Peyer's patch (tissue), 4 donors: ENCODE data around the gene SLC2A10. TPM values are rescaled to one million over a fixed set of nuclear protein-coding genes. Genes with fewer than 3 reads are reported as not detected.

Source experiments
- DNase-seq, 3 donors: peaks; one replicate each; pipeline ENCODE4 v3.0.0-alpha.2; 2017 to 2019
- H3K27ac ChIP-seq, 4 donors: fragments of 200-600 bp; sonication (generic); one replicate each; pipeline ENCODE4 v1.5.1; 2016 to 2019
- H3K27me3 ChIP-seq, 2 donors: fragments of 200-600 bp; sonication (generic); one replicate each; pipeline ENCODE4 v1.5.1; 2019
- H3K36me3 ChIP-seq, 3 donors: fragments of 200-600 bp; sonication (generic); one replicate each; pipeline ENCODE4 v1.5.1; 2016 to 2019
- H3K4me1 ChIP-seq, 4 donors: fragments of 200-600 bp; sonication (generic); one replicate each; pipeline ENCODE4 v1.5.1; 2016 to 2019
- H3K4me3 ChIP-seq, 4 donors: fragments of 200-600 bp; sonication (generic); 1 replicate in 3 of 4; 2 replicates in 1 of 4; pipeline ENCODE4 v1.5.1; 2016 to 2019; ENCODE audit warnings: mild to moderate bottlenecking in 1 of 4
- H3K9me3 ChIP-seq, 4 donors: fragments of 200-600 bp; sonication (generic); one replicate each; pipeline ENCODE4 v1.5.1; 2016 to 2019; ENCODE audit warnings: mild to moderate bottlenecking in 1 of 4
- POLR2A ChIP-seq, 2 donors: fragments of 450-650 bp; IDR thresholded peaks; one replicate each; pipeline ENCODE4 v1.5.1; 2017; ENCODE audit warnings: antibody characterized with exemption in 2 of 2, mild to moderate bottlenecking in 2 of 2, moderate library complexity in 2 of 2
- total RNA-seq, 4 donors: library from RNA; depleted of rRNA; stranded (reverse); fragments of >200 nt; gene quantifications; one replicate each; pipeline ENCODE4 v1.1.0, GENCODE V29; 2016
- TF ChIP-seq, protein P1 (sequence below), 6 experiments: fragments of 450-650 bp in 4 of 6; fragments of 200-600 bp in 2 of 6; sonication (generic) in 1 of 6; IDR thresholded peaks; one replicate each; pipeline ENCODE4 v1.5.1; 2017 to 2019; ENCODE audit warnings: antibody characterized with exemption in 6 of 6, mild to moderate bottlenecking in 3 of 6, moderate library complexity in 1 of 6

Gene SLC2A10
- total RNA-seq, 4 donors from 2014 or later = 8.3 to 19.0 (median 15.4) TPM

- H3K4me3 ChIP-seq = no peak overlapping the region
- H3K36me3 ChIP-seq = no peaks in the 10 kb centered on the region
- no peak overlapping the region for H3K27ac ChIP-seq
- H3K9me3 ChIP-seq = peaks cover 0 to 5% (median 0%) of the 10 kb centered on the region in 4 donors
- TF ChIP-seq, protein P1, sequence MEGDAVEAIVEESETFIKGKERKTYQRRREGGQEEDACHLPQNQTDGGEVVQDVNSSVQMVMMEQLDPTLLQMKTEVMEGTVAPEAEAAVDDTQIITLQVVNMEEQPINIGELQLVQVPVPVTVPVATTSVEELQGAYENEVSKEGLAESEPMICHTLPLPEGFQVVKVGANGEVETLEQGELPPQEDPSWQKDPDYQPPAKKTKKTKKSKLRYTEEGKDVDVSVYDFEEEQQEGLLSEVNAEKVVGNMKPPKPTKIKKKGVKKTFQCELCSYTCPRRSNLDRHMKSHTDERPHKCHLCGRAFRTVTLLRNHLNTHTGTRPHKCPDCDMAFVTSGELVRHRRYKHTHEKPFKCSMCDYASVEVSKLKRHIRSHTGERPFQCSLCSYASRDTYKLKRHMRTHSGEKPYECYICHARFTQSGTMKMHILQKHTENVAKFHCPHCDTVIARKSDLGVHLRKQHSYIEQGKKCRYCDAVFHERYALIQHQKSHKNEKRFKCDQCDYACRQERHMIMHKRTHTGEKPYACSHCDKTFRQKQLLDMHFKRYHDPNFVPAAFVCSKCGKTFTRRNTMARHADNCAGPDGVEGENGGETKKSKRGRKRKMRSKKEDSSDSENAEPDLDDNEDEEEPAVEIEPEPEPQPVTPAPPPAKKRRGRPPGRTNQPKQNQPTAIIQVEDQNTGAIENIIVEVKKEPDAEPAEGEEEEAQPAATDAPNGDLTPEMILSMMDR (IDR thresholded peaks at IDR 0.05) = no peak
- TF ChIP-seq POLR2A (IDR thresholded peaks at IDR 0.05) = no peak
- no peak for DNase-seq
- no peaks in the 10 kb centered on the region for H3K4me1 ChIP-seq
- H3K27me3 ChIP-seq = no peaks in the 10 kb centered on the region
Observed at GRCh38 chr20:46721476-46721875, 12.0 kb downstream of the SLC2A10 start.

GRCh38 chr20:46722450-46722849 is 13.0 kb downstream of the SLC2A10 start:
- Histone ChIP-seq H3K4me1 (no peaks in the 10 kb centered on the region), H3K4me3 (no peak overlapping the region), H3K36me3 (no peaks in the 10 kb centered on the region), H3K27ac (no peak overlapping the region), H3K9me3 (peaks cover 0 to 5% (median 0%) of the 10 kb centered on the region in 4 donors), H3K27me3 (no peaks in the 10 kb centered on the region)
- DNase-seq = no peak
- TF ChIP-seq, protein P1 (IDR thresholded peaks at IDR 0.05) = no peak
- no peak for TF ChIP-seq POLR2A (IDR thresholded peaks at IDR 0.05)

DNA sequence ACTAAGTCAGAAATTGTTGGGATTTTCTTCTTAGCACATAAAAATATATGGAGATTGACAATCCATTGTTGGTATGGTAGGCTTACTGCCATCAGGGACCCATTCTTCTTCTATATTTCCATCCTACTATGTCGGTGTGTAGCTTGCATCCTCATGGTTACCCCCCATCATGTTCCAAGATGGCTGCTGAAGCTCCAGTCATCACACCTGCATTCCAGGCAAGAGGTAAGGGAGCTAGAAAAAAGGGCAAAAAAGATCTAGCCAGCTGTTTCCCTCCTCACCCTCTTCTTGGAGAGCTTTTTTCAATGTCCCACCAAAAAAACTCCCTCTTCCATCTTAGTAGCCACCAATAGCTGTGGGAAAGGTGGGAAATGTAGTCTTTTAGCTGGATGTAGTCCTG is 13.6 kb downstream of the SLC2A10 start:
- H3K27me3 ChIP-seq = no peaks in the 10 kb centered on the region
- no peak overlapping the region for H3K27ac ChIP-seq
- no peaks in the 10 kb centered on the region for H3K36me3 ChIP-seq
- H3K4me3 ChIP-seq = no peak overlapping the region
- no peaks in the 10 kb centered on the region for H3K4me1 ChIP-seq
- TF ChIP-seq POLR2A (IDR thresholded peaks at IDR 0.05) = no peak
- TF ChIP-seq, protein P1 (IDR thresholded peaks at IDR 0.05) = no peak
- H3K9me3 ChIP-seq = peaks cover 0 to 5% (median 0%) of the 10 kb centered on the region in 4 donors
- DNase-seq = no peak

GRCh38 chr20:46724343-46724959 is 15.0 kb downstream of the SLC2A10 start:
- TF ChIP-seq POLR2A (IDR thresholded peaks at IDR 0.05) = no peak
- TF ChIP-seq, protein P1 (IDR thresholded peaks at IDR 0.05) = no peak
- Histone ChIP-seq H3K27ac (no peak overlapping the region), H3K36me3 (no peaks in the 10 kb centered on the region)

GRCh38 chr20:46725186-46726165 is 16.0 kb downstream of the SLC2A10 start:
- Histone ChIP-seq H3K27me3 (no peaks in the 10 kb centered on the region), H3K27ac (no peak overlapping the region), H3K36me3 (no peaks in the 10 kb centered on the region), H3K4me1 (no peaks in the 10 kb centered on the region), H3K9me3 (peaks cover 0 to 5% (median 0%) of the 10 kb centered on the region in 4 donors), H3K4me3 (no peak overlapping the region)
- no peak for TF ChIP-seq POLR2A (IDR thresholded peaks at IDR 0.05)
- TF ChIP-seq, protein P1 (IDR thresholded peaks at IDR 0.05) = no peak
- DNase-seq = no peak

More at GRCh38 chr20:46724343-46724959, 15.0 kb downstream of the SLC2A10 start:
- Histone ChIP-seq H3K9me3 (peaks cover 0 to 5% (median 0%) of the 10 kb centered on the region in 4 donors), H3K4me1 (no peaks in the 10 kb centered on the region), H3K4me3 (no peak overlapping the region), H3K27me3 (no peaks in the 10 kb centered on the region)
- no peak for DNase-seq
